Common myeloid progenitor, CD34-positive (primary cell): ENCODE measurements around the gene CPLX1.

Source experiments
- CTCF ChIA-PET: fragments of 350-600 bp; sonication (Branson Sonifier 250); formaldehyde crosslinking; loops from one replicate; lab custom pipeline; 2021; ENCODE audit warnings: antibody characterized with exemption; lab: Charles Lee
- POLR2A ChIA-PET: fragments of 350-600 bp; sonication (Branson Sonifier 250); formaldehyde crosslinking; loops from one replicate; lab custom pipeline; 2021; ENCODE audit warnings: antibody characterized with exemption; lab: Charles Lee
- DNase-seq, 3 donors: peaks; one replicate each; pipeline versions ENCODE4 v3.0.0 to v3.0.0-alpha.2; 2013
- H3K27ac ChIP-seq, 2 experiments: 1 replicate in 1 of 2; 2 replicates in 1 of 2; pipeline ENCODE4 v1.7.0; 2013; ENCODE audit warnings: inconsistent platforms in 2 of 2, low read length in 2 of 2, mild to moderate bottlenecking in 2 of 2, low read depth in 1 of 2, moderate library complexity in 1 of 2; ENCODE audit not compliant: severe bottlenecking in 2 of 2, insufficient read depth in 1 of 2, poor library complexity in 1 of 2
- H3K27me3 ChIP-seq, 5 experiments: replicated peaks in 2 of 5; 1 replicate in 3 of 5; 2 replicates in 2 of 5; pipeline versions ENCODE4 v1.6.1 to v1.7.0; 2013; ENCODE audit warnings: low read length in 4 of 5, mild to moderate bottlenecking in 2 of 5, moderate library complexity in 2 of 5, inconsistent platforms in 1 of 5; ENCODE audit not compliant: insufficient read depth in 5 of 5, control insufficient read depth in 4 of 5
- H3K36me3 ChIP-seq, 4 experiments: 1 replicate in 2 of 4; 2 replicates in 2 of 4; pipeline versions ENCODE4 v1.6.1 to v1.7.0; 2013; ENCODE audit warnings: low read length in 3 of 4, control low read depth in 1 of 4, mild to moderate bottlenecking in 1 of 4; ENCODE audit not compliant: control insufficient read depth in 4 of 4, insufficient read depth in 4 of 4
- H3K4me1 ChIP-seq, 4 experiments: 1 replicate in 3 of 4; 2 replicates in 1 of 4; pipeline versions ENCODE4 v1.6.1 to v1.7.1; 2013; ENCODE audit warnings: low read length in 3 of 4, mild to moderate bottlenecking in 3 of 4, control low read depth in 1 of 4, inconsistent platforms in 1 of 4, moderate library complexity in 1 of 4; ENCODE audit not compliant: control insufficient read depth in 4 of 4, insufficient read depth in 4 of 4; ENCODE audit errors: control extremely low read depth in 1 of 4
- H3K4me3 ChIP-seq, 7 experiments: 1 replicate in 4 of 7; 2 replicates in 3 of 7; pipeline versions ENCODE4 v1.5.1 to v1.7.0; 2013; ENCODE audit warnings: mild to moderate bottlenecking in 7 of 7, low read length in 6 of 7, moderate library complexity in 6 of 7, inconsistent platforms in 2 of 7, low read depth in 2 of 7, control low read depth in 1 of 7; ENCODE audit not compliant: insufficient read depth in 4 of 7, control insufficient read depth in 1 of 7; ENCODE audit errors: extremely low read depth in 1 of 7
- H3K9me3 ChIP-seq, 5 experiments: 1 replicate in 4 of 5; 2 replicates in 1 of 5; pipeline versions ENCODE4 v1.6.1 to v1.7.1; 2013; ENCODE audit warnings: low read length in 4 of 5, mild to moderate bottlenecking in 2 of 5, inconsistent platforms in 1 of 5, low read depth in 1 of 5, moderate library complexity in 1 of 5; ENCODE audit not compliant: control insufficient read depth in 4 of 5, insufficient read depth in 2 of 5; ENCODE audit errors: control extremely low read depth in 1 of 5
- WGBS: methylation state at CpG from one replicate; pipeline ENCODE4 v1.1.5; 2013; ENCODE audit not compliant: insufficient coverage; 5-methylcytosine and 5-hydroxymethylcytosine counted together

Gene CPLX1

DNA sequence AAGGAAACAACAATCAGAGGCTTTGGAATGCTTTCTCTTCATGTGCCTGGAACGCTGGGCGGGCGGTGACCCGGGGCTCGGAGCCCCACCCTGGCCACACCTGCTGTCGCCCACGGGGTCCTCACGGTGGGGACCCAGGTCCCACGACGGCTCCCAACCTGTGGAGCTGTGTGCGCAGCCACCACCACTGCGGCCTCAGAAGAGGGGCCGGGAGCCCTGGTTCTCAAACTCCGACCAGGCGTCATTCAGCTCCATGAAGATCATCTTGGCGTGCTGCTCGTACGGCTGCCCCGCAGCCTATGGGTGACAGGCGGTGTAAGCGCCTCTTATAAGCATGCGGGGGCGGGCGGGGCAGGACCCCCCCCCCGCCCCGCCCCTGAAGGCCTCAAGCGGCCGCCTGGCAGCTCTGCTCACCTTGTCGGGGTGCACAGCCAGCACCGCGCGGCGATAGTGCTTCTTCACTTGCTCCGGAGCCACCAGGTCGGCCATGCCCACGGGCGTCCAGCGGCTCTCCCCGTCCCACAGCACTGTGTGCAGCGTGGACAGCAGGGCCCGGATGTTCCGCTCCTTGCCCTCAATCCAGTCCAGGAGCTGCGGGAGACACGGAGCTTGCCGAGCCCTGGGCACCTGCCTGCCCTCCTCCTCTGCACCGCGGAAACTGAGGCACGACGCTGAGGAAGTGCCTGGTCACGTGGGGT, 23.7 kb upstream of the CPLX1 start:
- 96% methylated on average over 43 of the region's 50 CpGs for WGBS
- Histone ChIP-seq H3K9me3 (peaks cover 0 to 1% (median under 1%) of the 10 kb centered on the region in 5 experiments), H3K4me3 (no peak overlapping the region), H3K27ac (no peak overlapping the region), H3K4me1 (no peaks in the 10 kb centered on the region), H3K36me3 (peaks cover 0 to 48% (median 34%) of the 10 kb centered on the region in 4 experiments), H3K27me3 (no peaks in the 10 kb centered on the region)
- DNase-seq: no peak
- CTCF ChIA-PET: no interaction called here
- POLR2A ChIA-PET: no interaction called here

DNA sequence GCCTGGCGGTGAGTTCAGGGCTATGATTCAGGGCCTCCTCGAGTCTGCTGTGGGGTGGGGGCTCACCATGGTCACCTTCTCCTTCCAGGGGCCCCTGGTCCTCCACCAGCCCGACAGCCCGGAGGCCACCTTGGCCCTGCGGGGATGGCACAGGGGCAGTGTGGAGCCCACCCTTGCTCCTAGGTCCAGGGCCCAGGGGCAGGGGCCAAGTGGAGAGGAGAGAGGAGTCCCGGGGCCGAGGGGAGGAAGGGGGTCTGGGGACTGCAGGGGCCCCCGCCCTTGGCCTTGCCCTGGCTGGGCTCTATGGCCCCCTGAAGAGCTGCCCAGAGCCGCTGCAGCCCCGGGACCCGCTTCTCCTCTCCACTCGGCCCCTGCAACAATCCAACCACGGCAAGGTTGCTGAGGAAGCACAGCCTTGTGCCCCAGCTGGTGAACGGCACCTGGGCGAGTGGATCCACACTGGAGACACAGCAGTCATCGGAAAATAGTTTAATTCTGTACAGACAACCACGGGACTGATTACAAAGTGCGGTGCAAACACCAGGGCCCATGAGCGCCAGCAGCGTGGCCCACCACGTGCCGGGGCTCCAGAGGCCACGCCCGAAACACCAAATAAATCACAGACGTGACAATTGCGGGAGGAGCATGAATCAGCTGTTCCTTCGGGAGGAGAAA, 23.0 kb upstream of the CPLX1 start:
- Histone ChIP-seq H3K4me1 (no peaks in the 10 kb centered on the region), H3K4me3 (no peak overlapping the region), H3K27ac (no peak overlapping the region), H3K9me3 (peaks cover 0 to 6% (median 4%) of the 10 kb centered on the region in 5 experiments), H3K36me3 (peaks cover 0 to 45% (median 29%) of the 10 kb centered on the region in 4 experiments), H3K27me3 (no peaks in the 10 kb centered on the region)
- POLR2A ChIA-PET: no interaction called here
- no peak for DNase-seq
- CTCF ChIA-PET: no interaction called here
- WGBS: 73% methylated on average over 26 of the region's 27 CpGs

DNA sequence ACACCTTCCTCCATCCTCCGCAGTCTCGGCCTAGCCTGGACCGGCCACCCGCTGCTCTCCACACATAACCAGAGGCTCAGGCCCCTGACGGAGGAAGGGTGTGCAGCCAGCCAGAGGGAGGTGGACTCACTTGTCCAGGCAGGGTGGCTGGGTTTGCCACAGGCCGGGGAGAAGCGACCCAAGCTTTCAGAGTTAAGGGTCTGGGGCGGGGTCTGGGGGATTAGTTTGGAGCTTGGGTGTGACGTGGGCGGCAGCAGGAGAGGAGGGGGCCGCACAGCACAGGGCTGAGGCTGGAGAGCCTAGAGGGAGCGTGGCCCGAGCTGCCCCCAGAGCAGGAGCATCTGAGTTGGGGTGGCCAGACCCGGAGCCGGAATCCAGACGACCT, 22.4 kb upstream of the CPLX1 start:
- H3K4me3 ChIP-seq: no peak overlapping the region
- H3K36me3 ChIP-seq: peaks cover 0 to 45% (median 27%) of the 10 kb centered on the region in 4 experiments
- peaks cover 0 to 7% (median 4%) of the 10 kb centered on the region in 5 experiments for H3K9me3 ChIP-seq
- 75% methylated on average over 14 of the region's 16 CpGs for WGBS
- no peak overlapping the region for H3K27ac ChIP-seq
- ChIA-PET CTCF (no interaction called here), POLR2A (no interaction called here)
- H3K27me3 ChIP-seq: no peaks in the 10 kb centered on the region
- H3K4me1 ChIP-seq: no peaks in the 10 kb centered on the region
- DNase-seq: no peak

DNA sequence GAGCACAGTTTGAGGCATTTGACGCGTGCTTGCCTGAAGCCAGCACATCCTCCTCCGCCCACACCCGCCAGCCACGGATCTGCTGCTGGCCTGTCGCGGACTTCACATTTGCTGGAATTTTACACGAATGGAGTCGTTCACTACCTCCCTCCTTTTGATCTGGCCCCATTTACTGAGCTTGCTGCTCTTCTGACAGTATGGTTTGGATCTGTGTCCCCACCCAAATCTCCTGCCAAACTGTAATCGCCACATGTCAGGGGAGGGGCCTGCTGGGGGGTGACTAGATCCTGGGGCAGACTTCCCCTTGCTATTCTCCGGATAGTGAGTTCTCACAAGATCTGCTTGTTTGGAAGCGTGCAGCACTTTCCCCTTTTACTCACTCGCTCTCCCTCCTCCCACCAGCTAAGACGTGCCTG, 19.9 kb upstream of the CPLX1 start:
- no peaks in the 10 kb centered on the region for H3K27me3 ChIP-seq
- H3K4me3 ChIP-seq: no peak overlapping the region
- WGBS: 94% methylated on average over 12 of the region's 14 CpGs
- H3K27ac ChIP-seq: no peak overlapping the region
- CTCF ChIA-PET: interaction anchor here (1.2 to 1.6 kb wide), 2 partner anchors 13 to 14 kb away, joined by 3 read pairs; no protein-coding TSS in a partner anchor
- H3K9me3 ChIP-seq: peaks cover 0 to 8% (median 7%) of the 10 kb centered on the region in 5 experiments
- peaks cover 0 to 28% (median 15%) of the 10 kb centered on the region in 4 experiments for H3K36me3 ChIP-seq
- POLR2A ChIA-PET: no interaction called here
- DNase-seq: no peak
- no peaks in the 10 kb centered on the region for H3K4me1 ChIP-seq

DNA sequence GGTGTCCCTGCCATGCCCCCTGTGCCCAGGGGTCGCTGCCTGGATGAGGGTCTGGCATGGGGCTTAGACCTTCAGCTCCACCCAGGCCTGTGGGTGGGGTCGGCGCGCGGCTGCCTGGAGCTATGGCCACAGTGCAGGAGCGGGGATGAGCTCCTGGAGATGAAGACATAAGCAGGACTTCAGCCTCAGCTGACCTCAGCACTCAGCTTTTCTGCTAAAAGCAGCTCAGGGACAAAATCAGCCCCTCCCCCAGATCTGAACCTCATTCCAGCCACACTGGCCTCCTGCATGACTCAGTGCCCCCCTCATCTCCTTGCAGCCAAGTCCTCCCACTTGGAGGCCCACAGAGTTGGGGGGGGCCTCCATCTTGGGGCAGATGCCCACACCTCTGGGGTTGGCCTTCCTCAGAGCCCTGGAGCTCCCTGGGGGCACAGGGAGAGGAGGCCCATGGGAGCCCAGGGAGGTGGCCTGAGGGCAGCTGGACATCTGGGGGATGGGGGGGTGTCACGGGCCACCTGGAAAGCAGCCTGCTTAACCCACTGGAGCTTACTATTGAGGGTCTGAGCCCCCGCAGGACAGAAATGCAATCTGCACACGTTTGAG, 19.4 kb upstream of the CPLX1 start:
- peaks cover 0 to 8% (median 7%) of the 10 kb centered on the region in 5 experiments for H3K9me3 ChIP-seq
- no peak for DNase-seq
- peaks cover 0 to 24% (median 11%) of the 10 kb centered on the region in 4 experiments for H3K36me3 ChIP-seq
- 97% methylated on average over 9 of the region's 9 CpGs for WGBS
- no peaks in the 10 kb centered on the region for H3K4me1 ChIP-seq
- H3K27ac ChIP-seq: no peak overlapping the region
- H3K27me3 ChIP-seq: no peaks in the 10 kb centered on the region
- no peak overlapping the region for H3K4me3 ChIP-seq
- ChIA-PET POLR2A (no interaction called here), CTCF (interaction anchor here (1.2 to 1.6 kb wide), 3 partner anchors 13 to 14 kb away, joined by 3 read pairs; no protein-coding TSS in a partner anchor)

DNA sequence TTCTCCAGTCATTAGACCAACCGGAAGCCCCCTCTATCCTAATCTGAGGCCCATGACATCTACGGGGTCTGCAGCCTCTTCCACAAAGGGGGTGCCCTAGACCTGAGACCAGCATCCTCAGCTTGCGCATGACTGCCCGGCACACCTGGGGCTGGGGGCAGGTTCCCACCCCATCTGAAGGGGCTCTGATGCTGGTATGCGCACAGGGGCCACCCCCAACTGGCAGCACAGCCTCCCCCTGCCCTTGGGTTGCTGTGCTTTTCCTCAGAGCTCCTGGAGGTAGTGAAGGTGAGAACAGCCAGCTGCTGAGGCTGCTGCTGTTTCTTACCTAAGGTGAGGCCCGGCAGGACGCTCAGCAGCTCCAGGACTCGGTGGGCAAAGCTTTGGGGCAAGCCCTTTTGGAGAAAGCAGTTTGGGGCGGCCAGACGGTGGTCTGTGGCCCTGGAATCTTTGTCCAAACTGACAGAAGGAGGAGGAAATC, 18.9 kb upstream of the CPLX1 start:
- Histone ChIP-seq H3K27me3 (no peaks in the 10 kb centered on the region), H3K36me3 (peaks cover 0 to 19% (median 8%) of the 10 kb centered on the region in 4 experiments), H3K27ac (no peak overlapping the region), H3K4me3 (no peak overlapping the region), H3K4me1 (no peaks in the 10 kb centered on the region), H3K9me3 (peaks cover 1 to 8% (median 7%) of the 10 kb centered on the region in 5 experiments)
- CTCF ChIA-PET: interaction anchor here (1.2 to 1.6 kb wide), 3 partner anchors 14 to 15 kb away, joined by 3 read pairs; no protein-coding TSS in a partner anchor
- WGBS: 92% methylated on average over 6 of the region's 10 CpGs
- no peak for DNase-seq
- POLR2A ChIA-PET: no interaction called here
